Nephron (organoid): Measurements from ENCODE around the gene SIGLEC11.
A peak's percentile ranks its signal among the peaks of the same experiment; 100 is the strongest.
"Not testable (repeated sequence)": the region's sequence is repeated elsewhere in the genome, so short reads cannot be mapped to it uniquely, and the experiment has no call there.

ENCODE experiments used
- H3K27ac Mint-ChIP-seq, 3 experiments: 2 replicates each; pipeline ENCODE4 v1.8.0; 2020; ENCODE audit warnings: mixed read lengths in 3 of 3, mild to moderate bottlenecking in 2 of 3, moderate library complexity in 1 of 3
- H3K27me3 Mint-ChIP-seq: 2 replicates; pipeline ENCODE4 v1.8.0; 2021; ENCODE audit warnings: low read depth, mild to moderate bottlenecking, moderate library complexity, mixed read lengths
- H3K36me3 Mint-ChIP-seq: 2 replicates; pipeline ENCODE4 v1.8.0; 2020; ENCODE audit warnings: low read depth, mixed read lengths
- H3K4me1 Mint-ChIP-seq: 2 replicates; pipeline ENCODE4 v1.8.0; 2020; ENCODE audit warnings: mixed read lengths
- H3K4me3 Mint-ChIP-seq, 3 experiments: 2 replicates each; pipeline ENCODE4 v1.8.0; 2020; ENCODE audit warnings: mild to moderate bottlenecking in 3 of 3, mixed read lengths in 3 of 3, moderate library complexity in 2 of 3
- H3K9me3 Mint-ChIP-seq: 2 replicates; pipeline ENCODE4 v1.8.0; 2020; ENCODE audit warnings: mixed read lengths
- TF ChIP-seq, protein P1 (sequence below), 3 experiments: fragments of 200-600 bp; sonication (generic); IDR thresholded peaks; one replicate each; pipeline ENCODE4 v1.5.0; 2021; ENCODE audit warnings: antibody characterized with exemption in 3 of 3; ENCODE audit not compliant: unreplicated experiment in 3 of 3

The SIGLEC11 gene

DNA sequence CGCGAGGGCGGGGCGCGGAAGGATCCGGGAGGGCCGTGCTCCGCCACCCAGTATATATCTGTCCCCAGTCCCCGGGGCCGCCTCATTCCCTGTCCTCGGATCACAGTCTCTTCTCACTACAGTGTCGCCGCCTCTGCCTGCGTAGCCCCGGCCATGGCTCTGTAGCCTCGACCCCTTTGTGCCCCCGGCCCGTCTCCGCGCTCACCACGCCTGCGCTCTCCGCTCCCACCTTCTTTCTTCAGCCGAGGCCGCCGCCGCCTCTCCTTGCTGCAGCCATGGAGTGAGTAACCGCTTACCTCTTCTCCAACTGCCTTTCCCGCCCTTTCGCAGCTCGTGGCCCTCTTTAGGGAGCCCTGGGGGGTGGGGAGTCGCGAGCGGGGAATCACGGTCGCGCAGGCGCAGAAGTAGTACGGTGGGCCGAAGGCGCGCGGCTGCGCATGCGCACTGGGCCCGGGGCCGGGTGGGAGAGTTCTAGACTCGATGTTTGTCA lies 31.8 kb downstream of the SIGLEC11 start, which contains the start of the genes ATF5 and NUP62:
Gene ATF5, plus strand, starts transcription at position 85 of the 490 bp plus-strand sequence. CDS start 1,646 bp downstream, outside the sequence.
Gene NUP62, minus strand, starts transcription at position 384 of the 490 bp plus-strand sequence. CDS start 19,697 bp downstream, outside the sequence.
- peaks cover 28% of the 10 kb centered on the region for H3K4me1 Mint-ChIP-seq
- no peaks in the 10 kb centered on the region for H3K27me3 Mint-ChIP-seq
- H3K36me3 Mint-ChIP-seq = peaks cover 44% of the 10 kb centered on the region
- no peaks in the 10 kb centered on the region for H3K9me3 Mint-ChIP-seq
- TF ChIP-seq, protein P1, sequence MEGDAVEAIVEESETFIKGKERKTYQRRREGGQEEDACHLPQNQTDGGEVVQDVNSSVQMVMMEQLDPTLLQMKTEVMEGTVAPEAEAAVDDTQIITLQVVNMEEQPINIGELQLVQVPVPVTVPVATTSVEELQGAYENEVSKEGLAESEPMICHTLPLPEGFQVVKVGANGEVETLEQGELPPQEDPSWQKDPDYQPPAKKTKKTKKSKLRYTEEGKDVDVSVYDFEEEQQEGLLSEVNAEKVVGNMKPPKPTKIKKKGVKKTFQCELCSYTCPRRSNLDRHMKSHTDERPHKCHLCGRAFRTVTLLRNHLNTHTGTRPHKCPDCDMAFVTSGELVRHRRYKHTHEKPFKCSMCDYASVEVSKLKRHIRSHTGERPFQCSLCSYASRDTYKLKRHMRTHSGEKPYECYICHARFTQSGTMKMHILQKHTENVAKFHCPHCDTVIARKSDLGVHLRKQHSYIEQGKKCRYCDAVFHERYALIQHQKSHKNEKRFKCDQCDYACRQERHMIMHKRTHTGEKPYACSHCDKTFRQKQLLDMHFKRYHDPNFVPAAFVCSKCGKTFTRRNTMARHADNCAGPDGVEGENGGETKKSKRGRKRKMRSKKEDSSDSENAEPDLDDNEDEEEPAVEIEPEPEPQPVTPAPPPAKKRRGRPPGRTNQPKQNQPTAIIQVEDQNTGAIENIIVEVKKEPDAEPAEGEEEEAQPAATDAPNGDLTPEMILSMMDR (IDR thresholded peaks at IDR 0.05; ENCODE audit: unreplicated experiment in 3 of 3) = no peak
- H3K4me3 Mint-ChIP-seq = peak within 1 kb of the TSS; percentile 90 to 95 (median 95)
- peak within 1 kb of the TSS; percentile 94 to 98 (median 96) for H3K27ac Mint-ChIP-seq

DNA sequence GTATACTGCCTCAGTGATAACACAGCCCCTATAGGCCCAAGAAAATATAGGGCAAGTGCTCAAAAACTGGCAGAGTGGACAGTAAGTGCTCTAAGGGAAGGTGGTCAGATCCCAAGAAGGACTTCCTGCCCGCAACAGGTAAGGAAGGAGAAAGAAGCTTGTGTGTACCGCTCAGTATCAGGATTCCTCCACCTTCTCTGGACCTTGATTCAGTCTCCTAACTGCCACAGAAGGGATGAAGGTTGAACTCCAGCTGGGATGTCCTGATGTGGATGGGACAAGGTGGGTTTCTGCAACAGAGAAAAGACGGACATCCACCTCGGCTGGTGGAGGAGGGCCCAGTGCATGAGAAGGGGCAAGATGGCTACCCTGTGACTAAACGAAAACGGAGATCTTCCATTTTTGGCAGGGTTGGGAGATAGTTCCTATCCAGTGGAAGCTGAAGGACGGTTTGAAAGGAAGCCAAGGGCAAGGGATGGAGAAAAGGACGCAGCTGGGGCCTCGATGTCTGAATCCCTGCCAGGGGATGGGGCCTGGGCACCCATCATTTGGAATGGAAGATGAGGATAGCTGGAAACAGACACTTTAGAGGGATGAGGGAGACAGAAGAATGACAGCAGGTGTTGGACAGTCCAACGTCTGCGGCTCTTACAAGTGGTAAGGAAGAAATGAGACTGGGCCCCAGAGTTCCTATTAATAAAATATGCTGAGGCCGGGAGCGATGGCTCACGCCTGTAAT lies 33.3 kb downstream of the SIGLEC11 start:
- Mint-ChIP-seq H3K9me3 (no peaks in the 10 kb centered on the region), H3K4me1 (peaks cover 39% of the 10 kb centered on the region), H3K4me3 (peak overlapping the region; percentile 90 to 95 (median 95)), H3K27ac (peak overlapping the region; percentile 94 to 98 (median 96)), H3K27me3 (no peaks in the 10 kb centered on the region), H3K36me3 (peaks cover 43% of the 10 kb centered on the region)
- TF ChIP-seq, protein P1 (IDR thresholded peaks at IDR 0.05; ENCODE audit: unreplicated experiment in 3 of 3) = no peak

DNA sequence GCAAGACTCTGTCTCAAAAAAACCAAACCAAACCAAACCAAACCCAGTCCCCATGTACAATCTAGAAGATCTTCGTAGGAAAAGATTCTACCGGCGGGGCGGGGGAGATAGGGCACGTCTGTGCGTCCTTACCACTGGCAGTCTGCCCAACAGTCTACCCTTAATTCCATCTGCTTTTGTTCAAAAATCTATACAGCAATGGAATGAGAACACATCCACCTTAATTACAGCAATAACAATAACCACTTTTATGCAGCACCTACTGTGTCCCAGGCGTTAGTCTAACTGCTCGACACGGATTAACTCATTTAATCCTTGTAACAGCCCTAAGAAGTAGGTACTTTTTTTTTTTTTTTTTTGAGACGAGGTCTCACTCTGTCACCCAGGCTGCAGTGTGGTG lies 34.5 kb downstream of the SIGLEC11 start:
- Mint-ChIP-seq H3K27ac (no peak overlapping the region), H3K36me3 (peaks cover 43% of the 10 kb centered on the region), H3K9me3 (no peaks in the 10 kb centered on the region), H3K4me3 (peak overlapping the region; percentile 30 to 63 (median 50)), H3K4me1 (peaks cover 49% of the 10 kb centered on the region), H3K27me3 (no peaks in the 10 kb centered on the region)
- TF ChIP-seq, protein P1 (IDR thresholded peaks at IDR 0.05; ENCODE audit: unreplicated experiment in 3 of 3) = no peak

DNA sequence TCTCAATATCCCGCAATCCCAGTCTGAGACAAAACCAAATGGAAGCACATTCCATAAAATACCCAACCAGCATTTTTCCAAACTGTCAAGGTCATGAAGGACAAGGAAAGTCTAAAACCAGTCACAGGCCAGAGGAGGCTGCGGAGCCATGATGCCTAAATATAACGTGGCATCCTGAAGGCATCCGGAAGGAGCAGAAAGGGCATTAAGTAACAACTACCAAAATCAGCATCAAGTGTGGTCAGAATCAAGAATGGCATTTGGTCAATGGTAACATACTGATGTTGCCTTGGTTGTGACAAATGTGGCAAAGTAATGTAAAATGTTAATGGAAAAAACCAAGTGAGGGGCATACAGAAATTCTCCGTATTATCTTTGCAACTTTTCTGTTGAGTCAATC lies 35.5 kb downstream of the SIGLEC11 start:
- peaks cover 49% of the 10 kb centered on the region for H3K4me1 Mint-ChIP-seq
- no peaks in the 10 kb centered on the region for H3K9me3 Mint-ChIP-seq
- peak overlapping the region in 2 of 3 experiments; percentile 50 to 56 for H3K27ac Mint-ChIP-seq
- H3K36me3 Mint-ChIP-seq = peaks cover 36% of the 10 kb centered on the region
- TF ChIP-seq, protein P1 (IDR thresholded peaks at IDR 0.05; ENCODE audit: unreplicated experiment in 3 of 3) = no peak
- H3K27me3 Mint-ChIP-seq = no peaks in the 10 kb centered on the region
- H3K4me3 Mint-ChIP-seq = peak overlapping the region; percentile 7 to 66 (median 63)

DNA sequence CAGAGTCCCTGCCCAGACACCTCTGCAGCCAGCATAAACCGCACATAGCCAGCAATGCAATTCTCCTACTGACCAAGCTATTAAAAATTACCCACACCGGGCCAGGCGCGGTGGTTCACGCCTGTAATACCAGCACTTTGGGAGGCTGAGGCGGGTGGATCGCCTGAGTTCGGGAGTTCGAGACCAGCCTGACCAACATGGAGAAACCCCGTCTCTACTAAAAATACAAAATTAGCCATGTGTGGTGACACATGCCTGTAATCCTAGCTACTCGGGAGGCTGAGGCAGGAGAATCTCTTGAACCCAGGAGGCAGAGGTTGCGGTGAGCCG lies 36.1 kb downstream of the SIGLEC11 start:
- not testable (repeated sequence) for H3K27me3 Mint-ChIP-seq, H3K9me3 Mint-ChIP-seq
- Mint-ChIP-seq H3K36me3 (peaks cover 32% of the 10 kb centered on the region), H3K27ac (peak overlapping the region in 1 of 3 experiments; percentile 64), H3K4me3 (peak overlapping the region in 2 of 3 experiments; percentile 36 to 54), H3K4me1 (peaks cover 44% of the 10 kb centered on the region)

DNA sequence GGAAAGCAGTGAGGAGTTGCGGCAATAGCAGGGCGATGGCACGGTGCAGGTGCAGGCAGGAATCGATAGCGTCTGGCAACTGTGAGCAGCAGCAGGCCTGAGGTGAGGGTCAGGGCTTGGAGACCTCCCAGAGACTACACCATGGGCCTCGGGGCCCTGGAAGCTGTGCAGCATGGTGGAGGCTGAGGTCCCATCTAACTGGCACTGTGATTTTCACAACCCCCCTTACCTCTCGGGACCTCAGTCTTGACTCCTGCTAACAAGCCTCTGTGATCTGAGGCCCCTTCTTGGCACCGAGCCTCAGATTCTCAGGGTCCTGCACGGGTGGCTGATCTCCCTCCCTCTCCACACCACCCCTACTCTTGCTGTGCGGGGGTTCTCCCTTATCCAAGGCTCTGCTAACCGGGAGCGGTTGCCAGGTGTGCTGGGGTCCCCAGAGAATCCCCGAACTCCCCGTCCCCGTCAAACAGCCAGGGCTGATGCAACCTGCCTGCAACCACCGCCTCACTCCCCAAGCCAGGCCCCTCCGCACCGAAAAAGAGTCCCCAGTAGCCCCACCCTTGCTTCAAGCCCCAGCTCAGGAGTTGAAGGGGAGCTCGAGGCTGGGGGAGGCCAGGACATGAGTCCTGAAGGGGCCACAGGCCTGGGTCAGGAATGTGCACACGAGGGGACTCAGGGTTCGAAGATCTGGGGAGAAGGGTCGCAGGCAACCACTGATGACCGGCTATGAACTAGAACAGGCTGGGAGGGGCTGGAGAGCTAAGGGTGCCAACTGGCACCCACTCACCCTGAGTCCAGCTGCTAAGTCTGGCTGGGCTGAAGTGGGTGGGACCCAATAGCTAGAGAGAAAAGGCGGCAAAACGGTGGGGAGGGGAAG lies 36.7 kb downstream of the SIGLEC11 start:
- Mint-ChIP-seq H3K4me1 (peaks cover 42% of the 10 kb centered on the region), H3K36me3 (peaks cover 37% of the 10 kb centered on the region), H3K27ac (peak overlapping the region; percentile 58 to 74 (median 64)), H3K27me3 (no peaks in the 10 kb centered on the region), H3K4me3 (peak overlapping the region in 2 of 3 experiments; percentile 36 to 54), H3K9me3 (no peaks in the 10 kb centered on the region)
- TF ChIP-seq, protein P1 (IDR thresholded peaks at IDR 0.05; ENCODE audit: unreplicated experiment in 3 of 3) = no peak
